Loucy (cell line): ENCODE measurements around the gene KCNK1.

ENCODE experiments used
- CTCF ChIP-seq: fragments of 200-600 bp; sonication (generic); conservative IDR thresholded peaks from 2 replicates; pipeline ENCODE4 v1.5.1; 2014; ENCODE audit warnings: mild to moderate bottlenecking, antibody characterized with exemption, low read length
- EZH2phosphoT487 ChIP-seq: fragments of 200-600 bp; IDR thresholded peaks from 2 replicates; pipeline ENCODE4 v1.6.1; 2018; ENCODE audit warnings: antibody characterized with exemption, mild to moderate bottlenecking, moderate library complexity, borderline replicate concordance

- TF ChIP-seq CTCF = no peak
- no peak for TF ChIP-seq EZH2phosphoT487
These were observed 47.0 kb upstream of the KCNK1 start for GRCh38 chr1:233566886-233567285.
